ENCODE results near the gene WWOX.

DNA sequence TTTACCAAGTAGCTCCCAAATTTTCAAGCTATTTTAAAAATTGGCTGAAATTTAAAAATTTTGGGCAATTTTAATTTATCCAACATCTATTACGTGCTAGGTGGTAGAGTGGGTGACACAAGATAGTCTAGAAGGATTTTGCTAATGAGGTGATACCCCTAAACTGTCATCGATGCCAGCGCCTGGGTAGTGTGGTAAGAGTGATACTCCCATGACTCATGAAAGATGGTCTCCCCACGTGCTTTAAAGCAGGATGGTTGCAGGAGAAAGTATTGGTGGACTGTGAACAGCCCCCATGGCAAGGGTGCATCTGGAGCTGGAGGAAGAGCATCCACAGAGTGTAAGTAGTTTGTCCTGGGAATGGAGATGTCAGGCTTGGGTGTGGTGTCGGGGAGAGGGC, 77.8 kb downstream of the WWOX start:
- TF ChIP-seq MYC (IDR thresholded peaks at IDR 0.05; ENCODE audit: low read depth, low read length) (no peak), POLR2AphosphoS5 (IDR thresholded peaks at IDR 0.05; ENCODE audit: insufficient read depth, low read depth, low read length) (no peak), CTCF (IDR thresholded peaks at IDR 0.05; ENCODE audit: extremely low read depth in 1 of 2, insufficient read depth in 1 of 2, low read depth in 1 of 2, low read length in 2 of 2) (no peak), JUN (IDR thresholded peaks at IDR 0.05; ENCODE audit: borderline replicate concordance, insufficient read depth, insufficient read length, low read depth) (no peak), EZH2 (IDR thresholded peaks at IDR 0.05; ENCODE audit: borderline replicate concordance, low read depth, low read length, severe bottlenecking) (no peak), POLR2A (IDR thresholded peaks at IDR 0.05; ENCODE audit: low read depth, low read length) (no peak), FOS (IDR thresholded peaks at IDR 0.05; ENCODE audit: borderline replicate concordance, insufficient read depth, low read length) (no peak), GATA2 (IDR thresholded peaks at IDR 0.05; ENCODE audit: insufficient read depth, insufficient read length, low read depth, low read length) (no peak)
- TF ChIP-seq, protein P1, sequence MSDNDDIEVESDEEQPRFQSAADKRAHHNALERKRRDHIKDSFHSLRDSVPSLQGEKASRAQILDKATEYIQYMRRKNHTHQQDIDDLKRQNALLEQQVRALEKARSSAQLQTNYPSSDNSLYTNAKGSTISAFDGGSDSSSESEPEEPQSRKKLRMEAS (IDR thresholded peaks at IDR 0.05; ENCODE audit: insufficient read depth, insufficient read length) = no peak
